ENCODE data around the gene SH3GLB1. TPM values are rescaled to one million over a fixed set of nuclear protein-coding genes. Genes with fewer than 3 reads are reported as not detected.
A peak's percentile ranks its signal among the peaks of the same experiment; 100 is the strongest.

The SH3GLB1 gene
- polyA plus RNA-seq, 6 donors from 2014 or later, result 34.7 to 52.8 (median 45.6) TPM

DNA sequence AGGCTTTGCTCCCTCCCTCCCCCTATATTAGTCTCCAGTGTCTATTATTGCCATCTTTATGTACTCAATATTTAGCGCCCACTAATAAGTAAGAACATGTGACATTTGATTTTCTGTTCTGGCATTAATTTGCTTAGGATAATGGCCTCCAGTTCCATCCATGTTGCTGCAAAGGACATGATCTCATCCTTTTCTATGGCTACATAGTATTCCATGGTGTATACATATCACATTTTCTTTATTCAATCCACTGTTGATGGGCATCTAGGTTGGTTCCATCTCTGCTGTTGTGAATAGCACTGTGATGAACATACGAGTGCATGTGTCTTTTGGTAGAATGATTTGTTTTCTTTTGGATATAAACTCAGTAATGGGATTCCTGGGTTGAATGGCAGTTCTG, 61.3 kb downstream of the SH3GLB1 start:
- H3K27me3 Mint-ChIP-seq, result peaks cover 6 to 14% (median 8%) of the 10 kb centered on the region in 3 donors
- H3K4me3 Mint-ChIP-seq, result no peak overlapping the region
- ATAC-seq (ENCODE audit: low read depth in 2 of 2) (no peak), DNase-seq (no peak)
- no peaks in the 10 kb centered on the region for H3K4me1 Mint-ChIP-seq
- no peak overlapping the region for H3K27ac Mint-ChIP-seq
- peaks cover 2 to 17% (median 5%) of the 10 kb centered on the region in 7 donors for H3K9me3 Mint-ChIP-seq
- peaks cover 0 to 12% of the 10 kb centered on the region in 2 donors for H3K36me3 Mint-ChIP-seq

- H3K27ac Mint-ChIP-seq, result no peak overlapping the region
- peak overlapping the region in 1 of 8 donors; percentile 2 for H3K4me3 Mint-ChIP-seq
Measured at GRCh38 chr1:86768554-86768953, 64.2 kb downstream of the SH3GLB1 start.

DNA sequence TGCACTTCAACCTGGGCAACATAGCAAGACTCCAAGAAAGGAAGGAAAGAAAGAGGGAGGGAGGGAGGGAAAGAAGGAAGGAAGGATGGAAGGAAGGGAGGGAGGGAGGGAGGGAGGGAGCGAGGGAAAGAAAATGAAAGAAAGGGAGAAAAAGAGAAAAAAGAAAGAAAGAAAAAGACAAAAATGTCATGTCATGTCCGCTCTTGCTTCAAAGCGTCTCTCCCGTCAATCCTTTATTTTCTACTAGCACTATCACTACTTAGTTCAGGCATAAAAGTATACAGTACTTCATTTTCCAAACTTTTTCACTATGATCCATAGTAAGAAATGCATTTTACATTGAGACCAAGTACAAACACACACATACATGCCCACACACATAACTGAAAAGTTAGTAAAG, 64.7 kb downstream of the SH3GLB1 start:
- H3K4me1 Mint-ChIP-seq, result peaks cover 4 to 11% (median 8%) of the 10 kb centered on the region in 3 donors
- no peak for ATAC-seq (ENCODE audit: low read depth in 2 of 2)
- no peak for DNase-seq
- H3K27ac Mint-ChIP-seq, result no peak overlapping the region
- H3K36me3 Mint-ChIP-seq, result peaks cover 0 to 12% of the 10 kb centered on the region in 2 donors
- peaks cover 0 to 8% (median 0%) of the 10 kb centered on the region in 3 donors for H3K27me3 Mint-ChIP-seq
- H3K4me3 Mint-ChIP-seq, result no peak overlapping the region
- peaks cover 2 to 17% (median 5%) of the 10 kb centered on the region in 7 donors for H3K9me3 Mint-ChIP-seq

More at GRCh38 chr1:86768554-86768953, 64.2 kb downstream of the SH3GLB1 start:
- ATAC-seq (ENCODE audit: low read depth in 2 of 2), result no peak
- Mint-ChIP-seq H3K27me3 (peaks cover 0 to 8% (median 0%) of the 10 kb centered on the region in 3 donors), H3K36me3 (peaks cover 0 to 12% of the 10 kb centered on the region in 2 donors), H3K4me1 (peaks cover 0 to 6% (median 3%) of the 10 kb centered on the region in 3 donors), H3K9me3 (peaks cover 2 to 17% (median 5%) of the 10 kb centered on the region in 7 donors)
- DNase-seq, result no peak

GRCh38 chr1:86773341-86774288, 69.2 kb downstream of the SH3GLB1 start:
- Mint-ChIP-seq H3K4me1 (peaks cover 7 to 18% (median 11%) of the 10 kb centered on the region in 3 donors), H3K9me3 (peaks cover 0 to under 1% (median 0%) of the 10 kb centered on the region in 7 donors), H3K27me3 (peaks cover 0 to 5% (median 0%) of the 10 kb centered on the region in 3 donors), H3K36me3 (no peaks in the 10 kb centered on the region), H3K27ac (peak overlapping the region in 4 of 6 donors; percentile 6 to 79 (median 65)), H3K4me3 (no peak overlapping the region)
- ATAC-seq (ENCODE audit: low read depth in 2 of 2) (no peak), DNase-seq (no peak)

GRCh38 chr1:86774305-86775295, 70.2 kb downstream of the SH3GLB1 start:
- H3K27me3 Mint-ChIP-seq, result peaks cover 0 to 5% (median 0%) of the 10 kb centered on the region in 3 donors
- peaks cover 7 to 18% (median 11%) of the 10 kb centered on the region in 3 donors for H3K4me1 Mint-ChIP-seq
- H3K4me3 Mint-ChIP-seq, result no peak overlapping the region
- peaks cover 0 to under 1% (median 0%) of the 10 kb centered on the region in 7 donors for H3K9me3 Mint-ChIP-seq
- ATAC-seq (ENCODE audit: low read depth in 2 of 2) (peak in 1 of 2 donors; percentile 52), DNase-seq (no peak)
- H3K27ac Mint-ChIP-seq, result peak overlapping the region in 4 of 6 donors; percentile 2 to 79 (median 65)
- no peaks in the 10 kb centered on the region for H3K36me3 Mint-ChIP-seq

DNA sequence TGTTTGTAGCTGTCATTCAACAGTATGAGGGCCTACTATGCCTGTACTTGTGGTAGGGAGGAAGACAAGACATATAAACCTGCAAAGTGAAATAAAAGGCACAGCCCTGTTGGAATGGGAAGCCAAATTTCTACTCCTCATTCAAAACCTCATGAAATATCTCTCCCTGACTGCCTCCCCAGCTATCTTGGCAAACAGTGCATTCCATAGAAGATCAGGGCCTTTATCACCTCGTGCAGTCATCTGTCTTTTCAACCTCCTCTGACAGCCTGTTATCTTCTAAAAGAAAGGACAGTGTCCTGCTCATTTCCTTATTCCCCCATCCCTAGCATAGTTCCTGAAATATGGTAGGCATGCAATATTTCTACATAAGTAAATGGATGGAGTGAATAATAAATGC, 71.0 kb downstream of the SH3GLB1 start:
- H3K4me3 Mint-ChIP-seq, result no peak overlapping the region
- H3K36me3 Mint-ChIP-seq, result no peaks in the 10 kb centered on the region
- no peak for DNase-seq
- H3K27me3 Mint-ChIP-seq, result no peaks in the 10 kb centered on the region
- no peak overlapping the region for H3K27ac Mint-ChIP-seq
- peaks cover 7 to 18% (median 11%) of the 10 kb centered on the region in 3 donors for H3K4me1 Mint-ChIP-seq
- no peak for ATAC-seq (ENCODE audit: low read depth in 2 of 2)
- H3K9me3 Mint-ChIP-seq, result peaks cover 0 to 2% (median 0%) of the 10 kb centered on the region in 7 donors

DNA sequence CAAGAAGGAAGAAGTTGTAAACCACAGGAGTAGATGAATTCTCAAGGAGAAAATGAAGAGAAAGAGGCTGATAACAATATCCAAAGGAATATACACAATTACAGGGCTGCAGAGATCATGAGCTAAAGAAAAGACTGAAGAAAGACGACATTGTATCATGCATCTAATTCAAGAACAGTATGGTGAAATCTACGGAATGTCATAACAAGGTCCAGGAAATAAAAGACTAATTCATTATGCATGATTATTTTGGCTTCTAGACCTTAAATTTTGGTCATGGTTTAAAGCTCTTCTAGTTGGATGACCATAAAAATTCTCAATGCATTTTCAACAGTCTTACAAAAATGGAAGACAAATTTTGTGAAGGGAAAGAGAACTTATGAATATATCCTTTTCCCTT, 71.7 kb downstream of the SH3GLB1 start:
- H3K27me3 Mint-ChIP-seq, result no peaks in the 10 kb centered on the region
- no peaks in the 10 kb centered on the region for H3K36me3 Mint-ChIP-seq
- H3K9me3 Mint-ChIP-seq, result peaks cover 0 to 2% (median 0%) of the 10 kb centered on the region in 7 donors
- H3K27ac Mint-ChIP-seq, result peak overlapping the region in 2 of 6 donors; percentile 16 to 41
- H3K4me3 Mint-ChIP-seq, result no peak overlapping the region
- H3K4me1 Mint-ChIP-seq, result peaks cover 7 to 18% (median 11%) of the 10 kb centered on the region in 3 donors
- DNase-seq, result no peak
- ATAC-seq (ENCODE audit: low read depth in 2 of 2), result no peak

- no peak overlapping the region for H3K4me3 Mint-ChIP-seq
- DNase-seq, result no peak
- peaks cover 0 to 4% (median 0%) of the 10 kb centered on the region in 3 donors for H3K27me3 Mint-ChIP-seq
- peaks cover 6 to 11% (median 7%) of the 10 kb centered on the region in 3 donors for H3K4me1 Mint-ChIP-seq
- H3K9me3 Mint-ChIP-seq, result peaks cover 0 to 10% (median 5%) of the 10 kb centered on the region in 7 donors
- no peak overlapping the region for H3K27ac Mint-ChIP-seq
- ATAC-seq (ENCODE audit: low read depth in 2 of 2), result no peak
- H3K36me3 Mint-ChIP-seq, result peaks cover 0 to 9% of the 10 kb centered on the region in 2 donors
Measured at GRCh38 chr1:86778569-86779239, 74.3 kb downstream of the SH3GLB1 start.

GRCh38 chr1:86779308-86780191, 75.2 kb downstream of the SH3GLB1 start:
- no peak overlapping the region for H3K27ac Mint-ChIP-seq
- H3K9me3 Mint-ChIP-seq, result peaks cover 0 to 10% (median 5%) of the 10 kb centered on the region in 7 donors
- peaks cover 0 to 9% of the 10 kb centered on the region in 2 donors for H3K36me3 Mint-ChIP-seq
- H3K4me3 Mint-ChIP-seq, result no peak overlapping the region
- DNase-seq (no peak), ATAC-seq (ENCODE audit: low read depth in 2 of 2) (no peak)
- peaks cover 0 to 2% (median 0%) of the 10 kb centered on the region in 3 donors for H3K4me1 Mint-ChIP-seq
- H3K27me3 Mint-ChIP-seq, result peaks cover 0 to 4% (median 0%) of the 10 kb centered on the region in 3 donors

DNA sequence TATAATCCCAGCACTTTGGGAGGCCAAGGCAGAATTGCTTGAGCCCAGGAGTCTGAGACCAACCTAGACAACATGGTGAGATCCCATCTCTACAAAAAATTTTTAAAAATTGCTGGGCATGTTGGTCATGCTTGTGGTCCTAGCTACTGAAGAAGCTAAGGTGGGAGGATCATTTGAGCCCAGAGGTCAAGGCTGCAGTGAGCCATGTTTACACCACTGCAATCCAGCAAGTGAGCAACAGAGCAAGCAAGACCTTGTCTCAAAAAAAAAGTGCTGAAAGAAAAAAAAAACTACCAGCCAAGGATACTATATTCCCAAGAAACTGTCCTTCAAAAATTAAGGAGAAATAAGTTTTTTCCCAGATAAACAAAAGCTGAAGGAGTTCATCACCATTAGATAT, 78.1 kb downstream of the SH3GLB1 start:
- H3K4me1 Mint-ChIP-seq, result peaks cover 0 to 1% (median 0%) of the 10 kb centered on the region in 3 donors
- peaks cover 0 to 4% (median 0%) of the 10 kb centered on the region in 3 donors for H3K27me3 Mint-ChIP-seq
- DNase-seq (no peak), ATAC-seq (ENCODE audit: low read depth in 2 of 2) (no peak)
- H3K9me3 Mint-ChIP-seq, result peaks cover 0 to 20% (median 6%) of the 10 kb centered on the region in 7 donors
- H3K36me3 Mint-ChIP-seq, result peaks cover 0 to 9% of the 10 kb centered on the region in 2 donors
- H3K4me3 Mint-ChIP-seq, result no peak overlapping the region
- H3K27ac Mint-ChIP-seq, result no peak overlapping the region

GRCh38 chr1:86787621-86788020, 83.2 kb downstream of the SH3GLB1 start:
- ATAC-seq (ENCODE audit: low read depth in 2 of 2) (no peak), DNase-seq (no peak)
- Mint-ChIP-seq H3K4me1 (peaks cover 4 to 10% (median 7%) of the 10 kb centered on the region in 3 donors), H3K36me3 (no peaks in the 10 kb centered on the region), H3K9me3 (peaks cover 0 to 11% (median 0%) of the 10 kb centered on the region in 7 donors), H3K27ac (no peak overlapping the region), H3K27me3 (no peaks in the 10 kb centered on the region), H3K4me3 (no peak overlapping the region)

All from naive B cell (primary cell).